ENCODE results near the gene STMN3. TPM values are rescaled to one million over a fixed set of nuclear protein-coding genes. Genes with fewer than 3 reads are reported as not detected.
A peak's percentile ranks its signal among the peaks of the same experiment; 100 is the strongest.

STMN3 gene
- total RNA-seq, 1 experiment from 2014 or later: 65.6 TPM

GRCh38 chr20:63696628-63697356 is 43.6 kb upstream of the STMN3 start, which contains the start of gene TNFRSF6B (continued):
- TF ChIP-seq, protein P1, sequence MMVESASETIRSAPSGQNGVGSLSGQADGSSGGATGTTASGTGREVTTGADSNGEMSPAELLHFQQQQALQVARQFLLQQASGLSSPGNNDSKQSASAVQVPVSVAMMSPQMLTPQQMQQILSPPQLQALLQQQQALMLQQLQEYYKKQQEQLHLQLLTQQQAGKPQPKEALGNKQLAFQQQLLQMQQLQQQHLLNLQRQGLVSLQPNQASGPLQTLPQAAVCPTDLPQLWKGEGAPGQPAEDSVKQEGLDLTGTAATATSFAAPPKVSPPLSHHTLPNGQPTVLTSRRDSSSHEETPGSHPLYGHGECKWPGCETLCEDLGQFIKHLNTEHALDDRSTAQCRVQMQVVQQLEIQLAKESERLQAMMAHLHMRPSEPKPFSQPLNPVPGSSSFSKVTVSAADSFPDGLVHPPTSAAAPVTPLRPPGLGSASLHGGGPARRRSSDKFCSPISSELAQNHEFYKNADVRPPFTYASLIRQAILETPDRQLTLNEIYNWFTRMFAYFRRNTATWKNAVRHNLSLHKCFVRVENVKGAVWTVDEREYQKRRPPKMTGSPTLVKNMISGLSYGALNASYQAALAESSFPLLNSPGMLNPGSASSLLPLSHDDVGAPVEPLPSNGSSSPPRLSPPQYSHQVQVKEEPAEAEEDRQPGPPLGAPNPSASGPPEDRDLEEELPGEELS (CRISPR knock-in tag; IDR thresholded peaks at IDR 0.05): 0 out of 2 replicates have a peak, but pooled peaks have one; percentile 10
- TF ChIP-seq EMX1 (CRISPR knock-in tag; IDR thresholded peaks at IDR 0.05) (peak; percentile 71; the same call in 1 of the 2 replicates), ZNF121 (CRISPR knock-in tag; IDR thresholded peaks at IDR 0.05) (no peak), TP53 (CRISPR knock-in tag; IDR thresholded peaks at IDR 0.05) (no peak; the same call in 1 of the 2 replicates), RORB (CRISPR knock-in tag; IDR thresholded peaks at IDR 0.05) (no peak), ZNF416 (CRISPR knock-in tag; IDR thresholded peaks at IDR 0.05) (peak; percentile 87), NFE2L1 (CRISPR knock-in tag; IDR thresholded peaks at IDR 0.05) (no peak), ZNF671 (CRISPR knock-in tag; IDR thresholded peaks at IDR 0.05) (0 out of 2 replicates have a peak, but pooled peaks have one; percentile 34), ESRRA (CRISPR knock-in tag; IDR thresholded peaks at IDR 0.05; ENCODE audit: borderline replicate concordance) (no peak), JUN (CRISPR knock-in tag; IDR thresholded peaks at IDR 0.05) (peak; percentile 62; the same call in 1 of the 2 replicates), NR1H2 (CRISPR knock-in tag; IDR thresholded peaks at IDR 0.05) (0 out of 2 replicates have a peak, but pooled peaks have one; percentile 50), SP1 (CRISPR knock-in tag; conservative IDR thresholded peaks at IDR 0.05) (peak; percentile 48; the same call in 1 of the 2 replicates), ETV6 (CRISPR knock-in tag; IDR thresholded peaks at IDR 0.05) (peak; percentile 63), IRF1 (CRISPR knock-in tag; IDR thresholded peaks at IDR 0.05) (no peak), GTF2I (CRISPR knock-in tag; conservative IDR thresholded peaks at IDR 0.05) (no peak), IRF2 (CRISPR knock-in tag; IDR thresholded peaks at IDR 0.05; ENCODE audit: borderline replicate concordance, low read depth) (no peak), CDX4 (CRISPR knock-in tag; IDR thresholded peaks at IDR 0.05; ENCODE audit: borderline replicate concordance) (no peak), RELA (CRISPR knock-in tag; IDR thresholded peaks at IDR 0.05; ENCODE audit: borderline replicate concordance) (no peak), JAZF1 (CRISPR knock-in tag; IDR thresholded peaks at IDR 0.05) (no peak), TEAD4 (CRISPR knock-in tag; IDR thresholded peaks at IDR 0.05) (no peak), MXD4 (CRISPR knock-in tag; IDR thresholded peaks at IDR 0.05; ENCODE audit: borderline replicate concordance) (no peak), FOXP1 (CRISPR knock-in tag; IDR thresholded peaks at IDR 0.05; ENCODE audit: borderline replicate concordance) (peak; percentile 26; the same call in 1 of the 2 replicates), GRHL2 (CRISPR knock-in tag; IDR thresholded peaks at IDR 0.05; ENCODE audit: insufficient replicate concordance, severe bottlenecking) (no peak)
- TF ChIP-seq, protein P2, sequence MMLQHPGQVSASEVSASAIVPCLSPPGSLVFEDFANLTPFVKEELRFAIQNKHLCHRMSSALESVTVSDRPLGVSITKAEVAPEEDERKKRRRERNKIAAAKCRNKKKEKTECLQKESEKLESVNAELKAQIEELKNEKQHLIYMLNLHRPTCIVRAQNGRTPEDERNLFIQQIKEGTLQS (CRISPR knock-in tag; conservative IDR thresholded peaks at IDR 0.05): no peak
- TF ChIP-seq, protein P3, sequence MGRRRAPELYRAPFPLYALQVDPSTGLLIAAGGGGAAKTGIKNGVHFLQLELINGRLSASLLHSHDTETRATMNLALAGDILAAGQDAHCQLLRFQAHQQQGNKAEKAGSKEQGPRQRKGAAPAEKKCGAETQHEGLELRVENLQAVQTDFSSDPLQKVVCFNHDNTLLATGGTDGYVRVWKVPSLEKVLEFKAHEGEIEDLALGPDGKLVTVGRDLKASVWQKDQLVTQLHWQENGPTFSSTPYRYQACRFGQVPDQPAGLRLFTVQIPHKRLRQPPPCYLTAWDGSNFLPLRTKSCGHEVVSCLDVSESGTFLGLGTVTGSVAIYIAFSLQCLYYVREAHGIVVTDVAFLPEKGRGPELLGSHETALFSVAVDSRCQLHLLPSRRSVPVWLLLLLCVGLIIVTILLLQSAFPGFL (CRISPR knock-in tag; IDR thresholded peaks at IDR 0.05; ENCODE audit: borderline replicate concordance): no peak
- TF ChIP-seq, protein P4, sequence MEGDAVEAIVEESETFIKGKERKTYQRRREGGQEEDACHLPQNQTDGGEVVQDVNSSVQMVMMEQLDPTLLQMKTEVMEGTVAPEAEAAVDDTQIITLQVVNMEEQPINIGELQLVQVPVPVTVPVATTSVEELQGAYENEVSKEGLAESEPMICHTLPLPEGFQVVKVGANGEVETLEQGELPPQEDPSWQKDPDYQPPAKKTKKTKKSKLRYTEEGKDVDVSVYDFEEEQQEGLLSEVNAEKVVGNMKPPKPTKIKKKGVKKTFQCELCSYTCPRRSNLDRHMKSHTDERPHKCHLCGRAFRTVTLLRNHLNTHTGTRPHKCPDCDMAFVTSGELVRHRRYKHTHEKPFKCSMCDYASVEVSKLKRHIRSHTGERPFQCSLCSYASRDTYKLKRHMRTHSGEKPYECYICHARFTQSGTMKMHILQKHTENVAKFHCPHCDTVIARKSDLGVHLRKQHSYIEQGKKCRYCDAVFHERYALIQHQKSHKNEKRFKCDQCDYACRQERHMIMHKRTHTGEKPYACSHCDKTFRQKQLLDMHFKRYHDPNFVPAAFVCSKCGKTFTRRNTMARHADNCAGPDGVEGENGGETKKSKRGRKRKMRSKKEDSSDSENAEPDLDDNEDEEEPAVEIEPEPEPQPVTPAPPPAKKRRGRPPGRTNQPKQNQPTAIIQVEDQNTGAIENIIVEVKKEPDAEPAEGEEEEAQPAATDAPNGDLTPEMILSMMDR (IDR thresholded peaks at IDR 0.05): no peak
- TF ChIP-seq, protein P5, sequence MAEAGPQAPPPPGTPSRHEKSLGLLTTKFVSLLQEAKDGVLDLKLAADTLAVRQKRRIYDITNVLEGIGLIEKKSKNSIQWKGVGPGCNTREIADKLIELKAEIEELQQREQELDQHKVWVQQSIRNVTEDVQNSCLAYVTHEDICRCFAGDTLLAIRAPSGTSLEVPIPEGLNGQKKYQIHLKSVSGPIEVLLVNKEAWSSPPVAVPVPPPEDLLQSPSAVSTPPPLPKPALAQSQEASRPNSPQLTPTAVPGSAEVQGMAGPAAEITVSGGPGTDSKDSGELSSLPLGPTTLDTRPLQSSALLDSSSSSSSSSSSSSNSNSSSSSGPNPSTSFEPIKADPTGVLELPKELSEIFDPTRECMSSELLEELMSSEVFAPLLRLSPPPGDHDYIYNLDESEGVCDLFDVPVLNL (CRISPR knock-in tag; IDR thresholded peaks at IDR 0.05; ENCODE audit: borderline replicate concordance, low read depth): no peak
- TF ChIP-seq, protein P6, sequence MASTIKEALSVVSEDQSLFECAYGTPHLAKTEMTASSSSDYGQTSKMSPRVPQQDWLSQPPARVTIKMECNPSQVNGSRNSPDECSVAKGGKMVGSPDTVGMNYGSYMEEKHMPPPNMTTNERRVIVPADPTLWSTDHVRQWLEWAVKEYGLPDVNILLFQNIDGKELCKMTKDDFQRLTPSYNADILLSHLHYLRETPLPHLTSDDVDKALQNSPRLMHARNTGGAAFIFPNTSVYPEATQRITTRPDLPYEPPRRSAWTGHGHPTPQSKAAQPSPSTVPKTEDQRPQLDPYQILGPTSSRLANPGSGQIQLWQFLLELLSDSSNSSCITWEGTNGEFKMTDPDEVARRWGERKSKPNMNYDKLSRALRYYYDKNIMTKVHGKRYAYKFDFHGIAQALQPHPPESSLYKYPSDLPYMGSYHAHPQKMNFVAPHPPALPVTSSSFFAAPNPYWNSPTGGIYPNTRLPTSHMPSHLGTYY (CRISPR knock-in tag; IDR thresholded peaks at IDR 0.05): peak; percentile 46; the same call in 1 of the 2 replicates
- TF ChIP-seq, protein P7, sequence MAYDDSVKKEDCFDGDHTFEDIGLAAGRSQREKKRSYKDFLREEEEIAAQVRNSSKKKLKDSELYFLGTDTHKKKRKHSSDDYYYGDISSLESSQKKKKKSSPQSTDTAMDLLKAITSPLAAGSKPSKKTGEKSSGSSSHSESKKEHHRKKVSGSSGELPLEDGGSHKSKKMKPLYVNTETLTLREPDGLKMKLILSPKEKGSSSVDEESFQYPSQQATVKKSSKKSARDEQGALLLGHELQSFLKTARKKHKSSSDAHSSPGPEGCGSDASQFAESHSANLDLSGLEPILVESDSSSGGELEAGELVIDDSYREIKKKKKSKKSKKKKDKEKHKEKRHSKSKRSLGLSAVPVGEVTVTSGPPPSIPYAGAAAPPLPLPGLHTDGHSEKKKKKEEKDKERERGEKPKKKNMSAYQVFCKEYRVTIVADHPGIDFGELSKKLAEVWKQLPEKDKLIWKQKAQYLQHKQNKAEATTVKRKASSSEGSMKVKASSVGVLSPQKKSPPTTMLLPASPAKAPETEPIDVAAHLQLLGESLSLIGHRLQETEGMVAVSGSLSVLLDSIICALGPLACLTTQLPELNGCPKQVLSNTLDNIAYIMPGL (CRISPR knock-in tag; IDR thresholded peaks at IDR 0.05): 0 out of 2 replicates have a peak, but pooled peaks have one; percentile 8

Data from WTC11 (cell line).